ENCODE data around the gene CDK4. TPM values are rescaled to one million over a fixed set of nuclear protein-coding genes. Genes with fewer than 3 reads are reported as not detected.

The CDK4 gene
- total and polyA plus RNA-seq, 10 donors, result 34.3 to 77.8 (median 53.3) TPM

GRCh38 chr12:57737467-57738460, 14.3 kb downstream of the CDK4 start:
- H3K4me3 ChIP-seq, result peak overlapping the region in 5 of 8 donors; percentile 12 to 53 (median 21)
- intact Hi-C loops (cut with DNase I; ENCODE audit: low total_unique reads), result no loop called here
- H3K27ac ChIP-seq, result no peak overlapping the region
- H3K36me3 ChIP-seq, result peaks cover 0 to 75% (median 31%) of the 10 kb centered on the region in 6 donors
- TF ChIP-seq CTCF (IDR thresholded peaks at IDR 0.05 in 8 of 11, conservative IDR thresholded peaks at IDR 0.05 in 3 of 11) (peak in 2 of 11 experiments; percentile 21 to 28), POLR2A (IDR thresholded peaks at IDR 0.05) (no peak), POLR2AphosphoS5 (IDR thresholded peaks at IDR 0.05) (peak in 1 of 3 donors; percentile 31)
- WGBS, 5 donors, result 57 to 82% (median 70%) methylated on average over 75 to 110 of the region's 110 CpGs
- H3K9me3 ChIP-seq, result no peaks in the 10 kb centered on the region
- peak; percentile 69 for DNase-seq
- peaks cover 0 to 62% (median 22%) of the 10 kb centered on the region in 7 donors for H3K27me3 ChIP-seq (replicated peaks in 1 of 7)
- peaks cover 16 to 78% (median 59%) of the 10 kb centered on the region in 6 donors for H3K4me1 ChIP-seq

GRCh38 chr12:57736741-57737466, 15.2 kb downstream of the CDK4 start:
- peaks cover 13 to 69% (median 52%) of the 10 kb centered on the region in 6 donors for H3K4me1 ChIP-seq
- peaks cover 0 to 65% (median 22%) of the 10 kb centered on the region in 7 donors for H3K27me3 ChIP-seq (replicated peaks in 1 of 7)
- no peak overlapping the region for H3K27ac ChIP-seq
- DNase-seq, result peak; percentile 74
- TF ChIP-seq POLR2A (IDR thresholded peaks at IDR 0.05), result no peak
- TF ChIP-seq POLR2AphosphoS5 (IDR thresholded peaks at IDR 0.05), result no peak
- no peak for TF ChIP-seq CTCF (IDR thresholded peaks at IDR 0.05 in 8 of 11, conservative IDR thresholded peaks at IDR 0.05 in 3 of 11)
- no peaks in the 10 kb centered on the region for H3K9me3 ChIP-seq
- H3K36me3 ChIP-seq, result peaks cover 0 to 84% (median 39%) of the 10 kb centered on the region in 6 donors
- H3K4me3 ChIP-seq, result peak overlapping the region in 4 of 8 donors; percentile 12 to 53 (median 23)
- 51 to 87% (median 73%) methylated on average over 29 to 31 of the region's 31 CpGs for WGBS, 5 donors
- intact Hi-C loops (cut with DNase I; ENCODE audit: low total_unique reads), result no loop called here

- WGBS, 5 donors, result 50 to 72% (median 67%) methylated on average over 45 to 49 of the region's 49 CpGs
- H3K27me3 ChIP-seq (replicated peaks in 1 of 7), result peaks cover 0 to 65% (median 22%) of the 10 kb centered on the region in 7 donors
- DNase-seq, result peak; percentile 58
These were observed 16.0 kb downstream of the CDK4 start for GRCh38 chr12:57735952-57736740.

More at GRCh38 chr12:57735952-57736740, 16.0 kb downstream of the CDK4 start:
- H3K4me1 ChIP-seq, result peaks cover 13 to 62% (median 49%) of the 10 kb centered on the region in 6 donors
- peak in 1 of 3 donors; percentile 41 for TF ChIP-seq POLR2AphosphoS5 (IDR thresholded peaks at IDR 0.05)
- no peak for TF ChIP-seq CTCF (IDR thresholded peaks at IDR 0.05 in 8 of 11, conservative IDR thresholded peaks at IDR 0.05 in 3 of 11)
- no peaks in the 10 kb centered on the region for H3K9me3 ChIP-seq
- H3K36me3 ChIP-seq, result peaks cover 0 to 91% (median 46%) of the 10 kb centered on the region in 6 donors
- intact Hi-C loops (cut with DNase I; ENCODE audit: low total_unique reads), result no loop called here
- peak overlapping the region in 1 of 8 donors; percentile 32 for H3K4me3 ChIP-seq
- H3K27ac ChIP-seq, result no peak overlapping the region

All from spleen (tissue), 11 donors.